ENCODE measurements around the gene FADS2.

GRCh38 chr11:61782299-61782698 is 45.8 kb upstream of the FADS2 start:
- TF ChIP-seq, protein P1, sequence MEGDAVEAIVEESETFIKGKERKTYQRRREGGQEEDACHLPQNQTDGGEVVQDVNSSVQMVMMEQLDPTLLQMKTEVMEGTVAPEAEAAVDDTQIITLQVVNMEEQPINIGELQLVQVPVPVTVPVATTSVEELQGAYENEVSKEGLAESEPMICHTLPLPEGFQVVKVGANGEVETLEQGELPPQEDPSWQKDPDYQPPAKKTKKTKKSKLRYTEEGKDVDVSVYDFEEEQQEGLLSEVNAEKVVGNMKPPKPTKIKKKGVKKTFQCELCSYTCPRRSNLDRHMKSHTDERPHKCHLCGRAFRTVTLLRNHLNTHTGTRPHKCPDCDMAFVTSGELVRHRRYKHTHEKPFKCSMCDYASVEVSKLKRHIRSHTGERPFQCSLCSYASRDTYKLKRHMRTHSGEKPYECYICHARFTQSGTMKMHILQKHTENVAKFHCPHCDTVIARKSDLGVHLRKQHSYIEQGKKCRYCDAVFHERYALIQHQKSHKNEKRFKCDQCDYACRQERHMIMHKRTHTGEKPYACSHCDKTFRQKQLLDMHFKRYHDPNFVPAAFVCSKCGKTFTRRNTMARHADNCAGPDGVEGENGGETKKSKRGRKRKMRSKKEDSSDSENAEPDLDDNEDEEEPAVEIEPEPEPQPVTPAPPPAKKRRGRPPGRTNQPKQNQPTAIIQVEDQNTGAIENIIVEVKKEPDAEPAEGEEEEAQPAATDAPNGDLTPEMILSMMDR (IDR thresholded peaks at IDR 0.05; ENCODE audit: insufficient read depth, low read length, poor library complexity, severe bottlenecking) = no peak
- no peak for TF ChIP-seq EZH2phosphoT487 (conservative IDR thresholded peaks at IDR 0.05; ENCODE audit: low read length)

Measured in SU-DHL-6 (cell line).